Endodermal cell (in vitro differentiated cells): ENCODE measurements around the gene LARGE1. TPM values are rescaled to one million over a fixed set of nuclear protein-coding genes. Genes with fewer than 3 reads are reported as not detected.

Experiments
- DNase-seq: peaks from one replicate; pipeline ENCODE4 v3.0.0-alpha.2; 2017
- H3K27ac ChIP-seq: 2 replicates; pipeline ENCODE4 v1.5.1; 2013; ENCODE audit warnings: mild to moderate bottlenecking, low read depth, low read length, moderate library complexity
- H3K27me3 ChIP-seq: 2 replicates; pipeline ENCODE4 v1.6.1; 2013; ENCODE audit warnings: mild to moderate bottlenecking, low read length, moderate library complexity; ENCODE audit not compliant: insufficient read depth, control insufficient read depth, poor library complexity, severe bottlenecking
- H3K36me3 ChIP-seq: 2 replicates; pipeline ENCODE4 v1.7.0; 2013; ENCODE audit warnings: mild to moderate bottlenecking, low read length, moderate library complexity; ENCODE audit not compliant: control insufficient read depth, insufficient read depth
- H3K4me1 ChIP-seq: one replicate; pipeline ENCODE4 v1.7.0; 2013; ENCODE audit warnings: low read length; ENCODE audit not compliant: control insufficient read depth, insufficient read depth
- H3K4me3 ChIP-seq: 2 replicates; pipeline ENCODE4 v1.5.1; 2013; ENCODE audit warnings: mild to moderate bottlenecking, low read length, moderate library complexity
- H3K9ac ChIP-seq: 2 replicates; pipeline ENCODE4 v1.6.1; 2013; ENCODE audit warnings: mild to moderate bottlenecking, low read length, moderate library complexity; ENCODE audit not compliant: poor library complexity, severe bottlenecking; ENCODE audit errors: extremely low read depth
- H3K9me3 ChIP-seq: 2 replicates; pipeline ENCODE4 v1.6.1; 2013; ENCODE audit warnings: mild to moderate bottlenecking, low read length, moderate library complexity; ENCODE audit not compliant: control insufficient read depth
- H3K27ac Mint-ChIP-seq: 2 replicates; pipeline ENCODE4 v1.8.0; 2020; ENCODE audit warnings: mixed read lengths
- H3K27me3 Mint-ChIP-seq: 2 replicates; pipeline ENCODE4 v1.8.0; 2021; ENCODE audit warnings: mild to moderate bottlenecking, mixed read lengths; ENCODE audit not compliant: insufficient read depth
- H3K36me3 Mint-ChIP-seq: 2 replicates; pipeline ENCODE4 v1.8.0; 2020; ENCODE audit warnings: low read depth, mixed read lengths
- H3K4me1 Mint-ChIP-seq: 2 replicates; pipeline ENCODE4 v1.8.0; 2020; ENCODE audit warnings: mixed read lengths
- H3K4me3 Mint-ChIP-seq: 2 replicates; pipeline ENCODE4 v1.8.0; 2020; ENCODE audit warnings: mild to moderate bottlenecking, moderate library complexity, mixed read lengths
- H3K9me3 Mint-ChIP-seq: 2 replicates; pipeline ENCODE4 v1.8.0; 2020; ENCODE audit warnings: mild to moderate bottlenecking, mixed read lengths
- CTCF ChIP-seq: fragments of 200-600 bp; sonication (generic); conservative IDR thresholded peaks from 2 replicates; pipeline ENCODE4 v1.5.0; 2021; ENCODE audit warnings: antibody characterized with exemption, mild to moderate bottlenecking
- WGBS, 2 experiments: methylation state at CpG; one replicate each; pipeline versions ENCODE4 v1.1.5 to v1.1.7; 2013; ENCODE audit warnings: missing lambda C conversion rate in 2 of 2, mixed read lengths in 1 of 2; ENCODE audit not compliant: insufficient coverage in 1 of 2, insufficient read length in 1 of 2; 5-methylcytosine and 5-hydroxymethylcytosine counted together
- total RNA-seq, 2 donors: library from RNA; stranded (reverse); fragmentation: NEBNext Ultra II Directional in 1 of 2; extraction: Animal tissue kit (Norgen Biotek cat#: 25700) in 1 of 2; gene quantifications; 2 replicates in 1 of 2; 3 replicates in 1 of 2; pipeline ENCODE4 v1.2.1, GENCODE V29; 2021

Gene LARGE1
- total RNA-seq, 2 donors from 2014 or later: 17.5 to 24.3 TPM

GRCh38 chr22:33952776-33953175 lies 32.5 kb upstream of the LARGE1 start:
- TF ChIP-seq CTCF: no peak
- Mint-ChIP-seq H3K9me3 (peaks cover 3% of the 10 kb centered on the region), H3K27ac (no peak overlapping the region), H3K4me1 (peaks cover 16% of the 10 kb centered on the region), H3K27me3 (peaks cover 44% of the 10 kb centered on the region), H3K36me3 (no peaks in the 10 kb centered on the region), H3K4me3 (no peak overlapping the region)
- 85 to 100% methylated on average over 1 to 4 of the region's 4 CpGs for WGBS, 2 experiments
- Histone ChIP-seq H3K27me3 (peaks cover 4% of the 10 kb centered on the region), H3K27ac (no peak overlapping the region), H3K4me1 (peaks cover 10% of the 10 kb centered on the region), H3K36me3 (no peaks in the 10 kb centered on the region), H3K9me3 (peaks cover 9% of the 10 kb centered on the region), H3K4me3 (no peak overlapping the region), H3K9ac (no peak overlapping the region)
- DNase-seq: no peak

GRCh38 chr22:33940741-33941140 lies 20.5 kb upstream of the LARGE1 start:
- no peaks in the 10 kb centered on the region for H3K4me1 Mint-ChIP-seq

GRCh38 chr22:33932997-33933396 lies 12.7 kb upstream of the LARGE1 start:
- Histone ChIP-seq H3K4me3 (no peak overlapping the region), H3K27ac (no peak overlapping the region), H3K9me3 (no peaks in the 10 kb centered on the region), H3K36me3 (no peaks in the 10 kb centered on the region), H3K4me1 (peaks cover 10% of the 10 kb centered on the region), H3K9ac (no peak overlapping the region), H3K27me3 (peaks cover 10% of the 10 kb centered on the region)
- Mint-ChIP-seq H3K36me3 (no peaks in the 10 kb centered on the region), H3K4me3 (no peak overlapping the region), H3K4me1 (peaks cover 13% of the 10 kb centered on the region), H3K27me3 (peaks cover 79% of the 10 kb centered on the region), H3K9me3 (no peaks in the 10 kb centered on the region), H3K27ac (no peak overlapping the region)
- WGBS, 2 experiments: 93 to 100% methylated on average over 2 of the region's 2 CpGs
- TF ChIP-seq CTCF: no peak
- DNase-seq: no peak

More at GRCh38 chr22:33940741-33941140, 20.5 kb upstream of the LARGE1 start:
- H3K36me3 Mint-ChIP-seq: no peaks in the 10 kb centered on the region
- 74 to 100% methylated on average over 1 to 5 of the region's 5 CpGs for WGBS, 2 experiments
- Histone ChIP-seq H3K9me3 (no peaks in the 10 kb centered on the region), H3K4me1 (no peaks in the 10 kb centered on the region), H3K27ac (no peak overlapping the region), H3K4me3 (no peak overlapping the region), H3K27me3 (no peaks in the 10 kb centered on the region), H3K9ac (no peak overlapping the region), H3K36me3 (no peaks in the 10 kb centered on the region)
- DNase-seq: no peak
- TF ChIP-seq CTCF: no peak
- H3K27ac Mint-ChIP-seq: no peak overlapping the region
- peaks cover 32% of the 10 kb centered on the region for H3K27me3 Mint-ChIP-seq
- peaks cover 6% of the 10 kb centered on the region for H3K9me3 Mint-ChIP-seq
- H3K4me3 Mint-ChIP-seq: no peak overlapping the region
